Gastroesophageal sphincter (tissue), 3 donors: Measurements from ENCODE around the gene GPR162.

Experiments used
- POLR2A ChIP-seq, 2 donors: fragments of 450-650 bp; IDR thresholded peaks; one replicate each; pipeline ENCODE4 v1.6.1; 2017; ENCODE audit warnings: antibody characterized with exemption in 2 of 2, mild to moderate bottlenecking in 2 of 2, moderate library complexity in 1 of 2
- TF ChIP-seq, protein P1 (sequence below), 4 experiments: fragments of 200-600 bp in 2 of 4; fragments of 450-650 bp in 2 of 4; sonication (generic) in 1 of 4; IDR thresholded peaks; one replicate each; pipeline ENCODE4 v1.5.1; 2017 to 2019; ENCODE audit warnings: antibody characterized with exemption in 4 of 4, mild to moderate bottlenecking in 2 of 4, moderate library complexity in 2 of 4

DNA sequence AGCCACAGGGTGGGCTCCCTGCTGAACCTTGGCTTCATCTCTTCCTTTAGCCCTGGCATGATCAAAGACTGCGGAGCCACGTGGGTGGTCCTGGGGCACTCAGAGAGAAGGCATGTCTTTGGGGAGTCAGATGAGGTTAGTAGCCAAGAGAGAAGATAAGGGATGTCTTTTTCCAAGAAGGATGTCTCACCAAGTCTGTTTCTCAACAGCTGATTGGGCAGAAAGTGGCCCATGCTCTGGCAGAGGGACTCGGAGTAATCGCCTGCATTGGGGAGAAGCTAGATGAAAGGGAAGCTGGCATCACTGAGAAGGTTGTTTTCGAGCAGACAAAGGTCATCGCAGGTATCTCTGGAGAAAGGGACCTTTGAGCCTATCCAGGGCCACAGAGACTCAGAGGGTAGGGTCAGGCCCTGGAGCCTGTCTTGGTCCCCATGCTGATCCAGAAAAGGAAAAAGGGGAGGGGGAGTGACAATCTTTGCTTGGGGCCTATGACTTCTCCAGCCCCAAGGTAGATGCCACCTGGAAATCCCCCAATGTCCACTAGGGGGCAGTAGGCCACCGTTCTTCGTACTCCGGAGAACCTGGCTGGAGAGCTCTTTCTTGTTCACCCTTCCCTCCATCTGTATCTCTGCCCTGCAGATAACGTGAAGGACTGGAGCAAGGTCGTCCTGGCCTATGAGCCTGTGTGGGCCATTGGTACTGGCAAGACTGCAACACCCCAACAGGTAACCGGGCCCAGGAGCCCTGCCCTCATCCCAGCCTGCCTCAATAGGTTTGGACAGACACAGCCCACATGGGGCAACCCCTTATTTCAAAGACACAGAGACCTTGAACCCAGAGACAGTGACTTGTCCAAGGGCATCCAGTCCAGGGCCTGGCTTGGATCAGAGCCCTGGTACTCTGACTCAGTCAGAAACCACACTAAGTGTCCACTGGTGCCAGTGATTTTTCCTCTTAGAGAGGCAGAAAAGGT is 47.7 kb downstream of the GPR162 start:
- TF ChIP-seq, protein P1, sequence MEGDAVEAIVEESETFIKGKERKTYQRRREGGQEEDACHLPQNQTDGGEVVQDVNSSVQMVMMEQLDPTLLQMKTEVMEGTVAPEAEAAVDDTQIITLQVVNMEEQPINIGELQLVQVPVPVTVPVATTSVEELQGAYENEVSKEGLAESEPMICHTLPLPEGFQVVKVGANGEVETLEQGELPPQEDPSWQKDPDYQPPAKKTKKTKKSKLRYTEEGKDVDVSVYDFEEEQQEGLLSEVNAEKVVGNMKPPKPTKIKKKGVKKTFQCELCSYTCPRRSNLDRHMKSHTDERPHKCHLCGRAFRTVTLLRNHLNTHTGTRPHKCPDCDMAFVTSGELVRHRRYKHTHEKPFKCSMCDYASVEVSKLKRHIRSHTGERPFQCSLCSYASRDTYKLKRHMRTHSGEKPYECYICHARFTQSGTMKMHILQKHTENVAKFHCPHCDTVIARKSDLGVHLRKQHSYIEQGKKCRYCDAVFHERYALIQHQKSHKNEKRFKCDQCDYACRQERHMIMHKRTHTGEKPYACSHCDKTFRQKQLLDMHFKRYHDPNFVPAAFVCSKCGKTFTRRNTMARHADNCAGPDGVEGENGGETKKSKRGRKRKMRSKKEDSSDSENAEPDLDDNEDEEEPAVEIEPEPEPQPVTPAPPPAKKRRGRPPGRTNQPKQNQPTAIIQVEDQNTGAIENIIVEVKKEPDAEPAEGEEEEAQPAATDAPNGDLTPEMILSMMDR (IDR thresholded peaks at IDR 0.05), result peak in 3 of 4 experiments; percentile 85 to 96 (median 92)
- no peak for TF ChIP-seq POLR2A (IDR thresholded peaks at IDR 0.05)
